Thyroid gland (tissue), 4 donors: ENCODE data around the gene CTTNBP2NL.

Source experiments
- CTCF ChIP-seq, 6 experiments: fragments of 200-600 bp in 3 of 6; fragments of 450-650 bp in 3 of 6; sonication (generic) in 3 of 6; IDR thresholded peaks; one replicate each; pipeline ENCODE4 v1.5.1; 2016 to 2019; ENCODE audit warnings: antibody characterized with exemption in 6 of 6, mild to moderate bottlenecking in 2 of 6, inconsistent platforms in 1 of 6, moderate library complexity in 1 of 6
- POLR2A ChIP-seq, 2 donors: fragments of 450-650 bp; IDR thresholded peaks; one replicate each; pipeline ENCODE4 v1.6.1; 2017; ENCODE audit warnings: antibody characterized with exemption in 2 of 2, mild to moderate bottlenecking in 2 of 2, moderate library complexity in 1 of 2

- no peak for TF ChIP-seq CTCF (IDR thresholded peaks at IDR 0.05)
- no peak for TF ChIP-seq POLR2A (IDR thresholded peaks at IDR 0.05)
Measured at GRCh38 chr1:112406771-112407170, 10.8 kb downstream of the CTTNBP2NL start.
